Ramos (cell line): ENCODE data around the gene OR9Q1.

Experiments
- in situ Hi-C: fragments of 300-500 bp; cut with MboI; formaldehyde crosslinking; loops from one replicate; pipeline ENCODE4 v1.14.3; 2022; ENCODE audit warnings: low sequenced_read_pairs; ENCODE audit not compliant: unreplicated experiment

Gene OR9Q1

DNA sequence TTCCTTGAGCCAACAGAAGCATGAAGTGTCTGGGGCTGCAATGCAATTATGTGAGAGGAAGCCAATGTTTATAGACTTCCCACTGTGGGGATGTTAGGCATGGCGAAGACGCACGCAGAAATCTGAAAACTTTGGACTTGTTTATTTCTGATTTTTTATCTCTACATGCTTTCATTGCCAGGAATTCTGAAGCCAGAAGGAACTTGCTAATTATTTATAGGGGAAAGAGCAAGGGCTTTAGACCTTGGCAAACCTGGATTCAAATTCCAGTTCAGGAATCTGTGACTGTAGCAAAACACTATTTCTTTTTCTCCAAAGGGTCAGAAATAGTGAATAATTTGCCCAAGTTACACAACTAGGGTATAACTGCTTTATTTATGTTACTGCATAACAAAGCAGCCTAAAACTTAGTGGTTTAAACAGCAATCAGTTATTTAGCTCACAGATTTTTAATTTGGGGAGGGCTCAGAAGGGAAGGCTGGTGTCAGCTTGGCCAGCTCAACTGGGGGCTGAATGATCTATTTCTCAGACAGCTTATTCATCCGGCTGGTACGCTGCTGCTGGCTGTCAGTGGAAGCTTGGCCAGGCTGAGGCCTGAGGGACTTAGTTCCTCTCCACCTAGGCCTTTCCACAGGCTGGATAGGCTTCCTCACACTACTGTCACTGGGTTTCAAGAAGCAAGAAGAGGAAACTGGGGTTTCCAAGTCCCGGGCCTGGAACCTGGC is 5.2 kb downstream of the OR9Q1 start:
- in situ Hi-C loops: no loop called here

DNA sequence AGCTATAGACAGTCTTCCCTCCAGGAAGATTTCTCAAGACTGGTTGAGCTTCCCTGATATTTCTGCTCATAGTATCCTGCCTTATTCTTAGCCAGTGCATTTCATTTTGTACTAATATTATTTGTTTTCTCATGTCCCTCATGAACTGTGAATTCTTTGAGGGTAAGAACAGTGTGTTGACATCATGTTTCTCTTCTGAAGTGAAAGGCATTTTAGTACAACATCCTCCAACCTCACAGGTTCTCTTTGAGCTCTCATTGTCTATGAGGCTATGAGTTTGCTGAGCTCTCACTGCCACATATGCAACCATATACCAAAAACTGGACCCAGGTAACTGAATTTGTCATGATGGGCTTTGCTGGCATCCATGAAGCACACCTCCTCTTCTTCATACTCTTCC is 7.0 kb downstream of the OR9Q1 start, which contains the start of gene OR6Q1:
OR6Q1 (plus strand) TSS at position 301 of the 400 bp plus-strand sequence; CDS start at position 301, 0 bp downstream.
- in situ Hi-C loops: no loop called here

DNA sequence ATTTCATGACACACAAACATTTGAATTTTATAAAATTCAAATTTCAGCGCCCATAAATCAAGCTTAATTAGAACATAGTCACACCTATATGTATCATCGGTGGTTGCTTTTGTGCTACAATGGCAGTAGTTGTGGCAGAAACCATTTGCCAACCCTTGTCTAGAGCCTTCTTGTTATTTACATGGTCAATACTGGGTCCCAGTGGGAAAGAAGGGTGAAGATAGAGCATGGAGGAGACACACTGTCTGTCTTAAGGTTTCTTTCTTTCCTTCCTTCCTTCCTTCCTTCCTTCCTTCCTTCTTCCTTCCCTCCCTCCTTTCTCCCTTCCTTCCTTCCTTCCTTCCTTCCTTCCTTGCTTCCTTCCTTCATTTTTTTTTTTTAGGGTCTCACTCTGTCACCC is 10.8 kb downstream of the OR9Q1 start:
- in situ Hi-C loops: no loop called here

DNA sequence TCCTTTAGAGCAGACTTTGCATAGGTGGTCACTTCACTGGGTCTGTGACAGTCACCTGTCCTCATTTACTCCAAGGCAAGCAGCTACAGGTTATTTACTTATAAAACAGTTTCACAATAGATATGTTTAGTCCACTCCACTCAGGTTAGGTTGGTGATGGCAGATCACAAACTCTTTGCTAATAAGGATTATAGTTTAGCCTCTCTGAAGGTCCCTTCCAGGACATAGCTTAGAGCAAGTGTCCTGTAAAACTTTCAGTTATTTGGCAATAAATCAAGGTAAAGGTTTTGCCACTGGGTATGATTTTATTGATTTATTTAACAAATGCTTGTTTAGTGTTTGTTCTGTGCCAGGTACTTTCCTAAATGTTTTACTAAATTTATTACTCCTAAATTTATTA is 15.9 kb downstream of the OR9Q1 start:
- in situ Hi-C loops: no loop called here

DNA sequence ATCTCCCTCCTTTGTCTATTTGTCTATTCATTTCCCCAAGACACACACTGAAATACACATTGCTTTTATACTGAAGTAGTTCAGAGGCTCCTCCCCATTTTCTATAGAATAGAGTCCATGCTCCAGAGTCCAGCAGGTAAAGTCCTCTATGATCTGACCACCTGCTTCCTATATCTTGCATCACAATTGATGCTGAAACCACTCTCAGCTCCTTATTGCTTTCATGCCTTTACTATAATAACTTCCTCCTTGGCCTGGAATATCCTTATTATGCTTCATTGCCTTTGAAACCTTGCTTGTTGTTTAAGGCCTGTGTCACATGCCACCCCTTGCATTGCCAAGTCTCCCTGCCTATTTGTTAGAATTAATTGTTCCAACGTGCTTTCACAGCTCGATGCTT is 19.7 kb downstream of the OR9Q1 start:
- in situ Hi-C loops: no loop called here

DNA sequence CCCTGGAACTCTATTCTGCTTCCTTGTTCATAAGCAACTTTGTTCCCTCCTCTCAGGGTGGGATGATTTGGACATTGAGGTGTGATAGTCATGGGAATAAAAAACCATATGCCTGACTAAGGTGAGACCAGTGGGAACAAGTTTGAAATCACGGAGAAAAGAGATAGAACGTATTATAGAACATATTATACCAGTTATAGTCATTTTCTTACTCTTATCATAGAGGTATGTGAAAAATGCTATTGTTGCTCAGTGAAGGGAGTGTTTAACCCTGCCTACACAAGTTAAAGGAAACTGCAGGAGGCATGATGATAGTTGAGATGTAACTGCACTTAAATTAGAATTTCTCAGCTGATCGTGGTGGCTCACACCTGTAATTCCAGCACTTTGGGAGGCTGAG is 22.6 kb downstream of the OR9Q1 start:
- in situ Hi-C loops: no loop called here

DNA sequence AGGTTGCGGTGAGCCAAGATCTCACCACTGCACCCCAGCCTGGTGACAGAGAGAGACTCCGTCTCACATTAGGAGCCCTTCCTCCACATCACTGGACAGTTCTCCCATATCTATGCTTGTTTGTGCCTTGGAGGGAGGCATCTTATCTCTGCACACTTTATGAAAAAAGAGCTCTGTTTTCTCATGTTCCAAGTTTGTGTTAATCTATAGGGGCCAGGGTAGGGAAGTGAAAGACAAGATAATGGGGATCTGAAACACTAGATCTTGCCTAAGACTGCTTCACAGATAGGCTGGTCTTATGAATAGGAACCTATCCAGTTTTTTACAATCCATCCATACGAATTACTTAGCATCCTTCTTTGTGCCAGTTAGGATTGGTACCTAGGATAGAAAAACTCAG is 24.1 kb downstream of the OR9Q1 start:
- in situ Hi-C loops: no loop called here

DNA sequence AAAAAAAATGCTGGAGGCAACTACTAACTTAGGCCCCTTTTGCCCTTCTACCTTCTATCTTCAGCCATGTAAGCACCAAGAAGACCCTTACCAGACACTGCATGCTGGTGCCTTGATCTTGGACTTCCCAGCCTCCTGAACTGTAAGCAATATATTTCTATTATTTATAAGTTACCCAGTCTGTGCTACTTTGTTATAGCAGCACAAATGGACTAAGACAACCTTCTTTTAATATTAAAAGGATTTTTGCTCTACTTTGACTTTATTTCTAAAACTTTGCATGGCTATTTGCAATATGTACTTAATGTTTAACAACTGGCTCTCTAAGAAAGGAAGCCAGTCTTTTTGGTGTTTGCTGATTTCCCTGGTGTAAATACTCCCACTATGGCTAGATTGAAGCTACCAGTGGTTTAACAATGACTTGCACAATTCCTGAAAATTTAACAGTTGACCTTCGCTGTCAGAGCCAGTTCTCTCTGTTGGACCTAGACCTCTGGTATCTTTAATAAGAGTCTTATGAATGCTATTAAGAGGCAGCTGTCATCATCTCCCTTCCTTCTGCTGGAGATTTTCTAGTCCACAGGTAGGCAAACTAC is 32.2 kb downstream of the OR9Q1 start:
- in situ Hi-C loops: no loop called here

DNA sequence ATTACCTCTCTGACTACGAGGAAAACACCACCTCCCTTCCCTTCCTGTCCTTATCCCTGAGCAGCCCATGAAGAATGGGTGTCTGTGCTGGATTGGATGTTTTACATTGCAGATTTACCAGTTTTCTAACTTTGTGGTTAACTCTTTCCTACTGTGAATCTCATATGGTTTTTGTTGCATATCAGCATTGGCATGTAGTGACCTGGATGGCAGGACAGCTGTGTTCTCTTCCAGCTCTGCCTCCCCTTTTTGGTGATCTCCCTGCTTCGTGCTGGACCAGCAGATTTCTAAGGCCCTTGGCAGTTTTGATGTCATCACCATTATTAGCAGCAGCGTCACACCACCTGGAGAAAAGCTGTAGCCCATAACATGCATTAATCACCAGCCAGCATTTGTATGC is 33.8 kb downstream of the OR9Q1 start:
- in situ Hi-C loops: no loop called here

DNA sequence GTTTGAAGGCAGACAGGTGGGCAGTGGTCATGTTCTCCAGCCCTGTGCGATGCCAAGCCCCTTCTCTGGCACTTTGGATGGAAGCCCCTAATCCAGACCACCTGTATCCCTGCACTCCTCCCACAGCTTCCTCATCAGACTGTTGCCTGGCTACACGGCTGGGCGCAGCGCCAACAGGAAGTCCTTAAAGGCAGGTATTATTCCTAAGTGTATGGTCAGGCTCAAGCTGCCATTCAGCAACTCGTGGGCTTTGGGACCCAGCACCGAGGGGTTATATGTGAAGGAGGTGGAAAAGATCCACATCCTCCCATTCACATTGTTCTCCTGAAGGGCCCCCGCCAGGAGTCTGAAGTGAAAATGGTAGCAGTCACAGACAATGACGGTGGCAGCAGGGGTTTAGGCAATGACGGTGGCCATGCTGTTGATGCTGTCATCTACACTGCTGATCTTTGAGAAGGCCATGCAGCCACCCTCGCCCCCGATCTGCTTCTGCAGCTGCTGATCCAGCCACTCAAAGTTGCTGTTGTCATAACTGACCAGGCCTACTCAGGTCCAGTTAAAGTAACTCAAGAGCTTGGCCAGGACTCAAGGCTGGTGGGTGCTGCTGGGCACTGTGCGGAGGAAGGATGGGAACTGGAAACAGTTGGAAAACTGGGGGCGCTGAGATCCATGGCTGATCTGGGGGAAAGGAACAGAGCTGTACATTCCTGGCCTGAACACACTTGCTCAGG is 34.8 kb downstream of the OR9Q1 start:
- in situ Hi-C loops: no loop called here

DNA sequence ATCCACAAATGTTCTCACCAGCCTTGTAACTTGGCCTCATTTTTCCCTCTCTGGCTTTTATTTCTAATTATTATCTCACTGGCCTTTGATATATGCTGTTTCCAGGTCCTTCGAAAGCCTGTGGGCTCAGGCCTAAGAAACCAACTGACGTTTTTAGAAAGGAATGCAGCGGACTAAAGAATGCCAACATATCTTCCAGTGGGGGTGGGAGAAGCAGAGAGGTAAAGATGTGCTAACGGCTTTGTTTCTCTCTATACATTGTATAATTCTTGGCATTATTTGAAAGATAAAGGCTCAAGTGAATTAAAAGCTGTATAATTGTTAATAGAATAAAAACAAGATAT is 35.3 kb downstream of the OR9Q1 start:
- in situ Hi-C loops: no loop called here

DNA sequence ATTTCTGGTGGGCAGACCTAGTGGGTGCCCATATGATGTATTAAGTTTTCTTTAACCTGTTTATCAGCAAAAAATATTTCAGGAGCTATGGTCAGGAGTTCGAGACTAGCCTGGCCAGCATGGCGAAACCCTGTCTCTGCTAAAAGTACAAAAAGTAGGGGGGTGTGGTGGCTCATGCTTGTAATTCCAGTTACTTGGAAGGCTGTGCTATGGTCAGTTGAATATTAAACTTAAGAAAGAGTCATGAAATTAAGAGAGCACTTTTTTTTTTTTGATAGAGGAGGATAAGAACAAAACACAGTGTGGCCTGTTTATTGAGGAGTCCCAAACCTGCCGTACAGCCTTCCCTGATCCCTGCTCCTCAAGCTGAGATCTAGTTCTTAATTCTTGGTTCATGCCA is 36.9 kb downstream of the OR9Q1 start:
- in situ Hi-C loops: no loop called here

DNA sequence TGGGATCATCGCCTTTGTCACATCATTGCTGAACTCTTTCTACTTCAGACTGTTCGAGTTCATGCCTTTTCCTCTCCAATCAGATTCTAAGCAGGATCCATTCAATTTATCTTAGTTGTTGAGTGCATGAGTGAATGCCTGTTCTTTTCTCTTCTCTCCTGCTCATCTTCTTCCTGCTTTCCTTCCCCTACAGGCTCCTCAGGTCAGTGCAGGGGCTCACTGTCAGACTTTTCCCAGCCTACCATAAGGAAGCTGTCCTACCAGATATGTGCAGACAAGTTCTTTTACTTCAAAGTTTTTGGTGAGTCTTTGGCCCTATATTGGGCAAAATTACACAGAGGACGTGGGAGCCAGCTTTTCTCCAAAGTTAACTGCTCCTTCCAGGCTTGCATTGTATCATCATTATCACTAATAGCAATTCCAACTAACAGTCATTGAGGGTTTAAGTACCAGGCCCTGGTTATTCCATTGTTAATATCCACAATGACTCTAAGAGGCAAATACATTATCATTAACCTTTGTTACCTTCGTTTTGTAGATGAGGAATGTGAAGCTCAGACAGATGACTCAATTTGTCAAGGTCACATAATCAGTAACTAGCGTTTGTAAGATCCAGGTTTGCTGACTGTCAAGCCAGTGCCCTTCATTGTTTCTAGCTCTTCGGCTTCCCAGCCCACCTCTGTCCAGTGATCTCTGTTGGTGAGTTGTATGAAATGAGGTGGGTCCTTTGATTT is 37.4 kb downstream of the OR9Q1 start:
- in situ Hi-C loops: no loop called here

DNA sequence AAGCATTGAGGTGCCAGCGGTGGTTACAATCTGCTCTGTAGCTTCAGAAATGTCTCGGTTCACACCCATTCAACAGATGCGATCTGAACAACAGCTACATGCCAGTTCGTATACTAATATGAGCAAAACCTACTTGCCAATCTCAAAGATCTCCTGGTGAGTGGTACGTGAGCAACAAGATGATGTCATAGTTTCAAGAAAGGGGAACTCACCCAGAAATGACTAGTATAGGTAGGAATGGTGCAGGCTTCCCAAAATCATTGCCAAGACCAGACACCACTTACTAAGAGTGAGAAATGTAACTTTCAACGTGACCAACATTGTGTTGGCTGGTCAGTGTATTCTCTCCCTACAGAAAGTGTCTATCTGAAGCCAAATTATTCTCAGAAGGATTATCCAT is 38.1 kb downstream of the OR9Q1 start:
- in situ Hi-C loops: no loop called here

DNA sequence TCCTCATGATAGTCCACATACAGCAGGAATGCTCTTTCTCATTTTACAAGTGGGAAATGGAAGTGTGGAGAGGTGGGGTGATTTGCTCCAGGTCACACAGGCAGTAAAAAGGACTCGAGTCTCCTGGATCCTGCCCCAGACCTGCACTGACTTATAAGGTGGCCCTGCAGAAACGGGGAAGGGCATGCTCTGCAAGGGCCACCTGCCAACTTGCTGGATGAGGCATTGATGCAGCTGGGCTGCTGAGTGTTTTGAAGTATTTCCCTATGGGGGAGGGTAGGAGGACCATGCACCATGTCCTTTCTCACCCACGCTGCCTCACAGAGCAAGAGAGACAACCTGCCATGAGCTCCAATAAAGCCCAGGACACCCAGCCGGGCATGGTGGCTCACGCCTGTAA is 44.0 kb downstream of the OR9Q1 start:
- in situ Hi-C loops: no loop called here

DNA sequence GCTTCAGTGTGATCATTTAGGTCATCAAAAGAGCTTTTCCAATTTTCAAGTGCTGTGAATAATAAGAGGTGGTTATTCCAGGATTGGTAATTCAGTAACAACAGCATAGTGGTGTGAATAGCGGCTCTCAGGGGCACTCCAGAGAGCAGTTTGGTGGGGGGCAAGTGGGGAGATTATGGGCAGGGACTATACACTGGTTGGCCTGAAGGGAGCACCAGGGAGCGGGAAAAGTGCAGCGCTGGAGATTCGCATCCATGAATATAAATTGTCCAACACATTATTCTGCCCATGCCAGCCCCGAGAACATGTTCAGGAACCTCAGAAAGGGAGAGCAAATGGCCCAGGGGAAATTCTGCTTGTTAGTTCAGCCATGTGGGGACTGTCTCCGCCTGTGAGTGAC is 45.0 kb downstream of the OR9Q1 start:
- in situ Hi-C loops: no loop called here

DNA sequence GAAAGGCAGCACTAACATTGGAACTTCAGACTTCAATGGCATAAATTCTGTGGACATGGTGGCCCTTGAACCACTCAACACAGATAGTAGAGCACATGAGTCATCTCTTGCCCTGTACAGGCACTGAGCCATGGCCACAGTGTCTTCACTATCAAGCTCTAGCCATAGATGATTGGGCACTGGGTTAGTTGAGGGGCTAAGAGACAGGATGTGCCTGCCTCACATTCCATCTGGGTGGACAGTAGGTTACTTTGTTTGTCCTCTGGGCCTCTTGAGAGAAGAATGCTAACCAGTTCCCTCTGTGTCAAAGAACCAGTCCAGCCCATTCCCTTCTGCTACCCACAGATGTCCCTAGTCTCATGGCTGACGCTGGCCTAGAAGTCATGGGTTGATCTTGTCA is 46.9 kb downstream of the OR9Q1 start:
- in situ Hi-C loops: no loop called here

DNA sequence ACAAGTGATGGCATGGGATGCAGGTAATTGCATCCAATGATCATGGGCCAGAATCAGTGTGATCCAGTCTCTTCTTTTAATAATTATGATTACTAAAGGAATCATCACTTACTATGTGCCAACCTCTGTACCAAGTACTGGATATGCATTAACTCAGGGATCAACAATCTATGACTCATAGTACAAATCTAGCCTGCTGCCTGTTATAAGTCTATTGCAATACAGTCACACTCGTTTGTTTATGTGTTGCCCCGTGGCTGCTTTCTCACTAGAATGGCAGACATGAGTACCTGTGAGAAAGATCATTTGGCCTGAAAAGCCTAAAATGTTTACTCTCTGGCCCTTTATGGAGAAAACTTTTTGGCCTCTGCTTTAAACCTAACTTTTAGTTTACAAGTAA is 52.1 kb downstream of the OR9Q1 start:
- in situ Hi-C loops: no loop called here

DNA sequence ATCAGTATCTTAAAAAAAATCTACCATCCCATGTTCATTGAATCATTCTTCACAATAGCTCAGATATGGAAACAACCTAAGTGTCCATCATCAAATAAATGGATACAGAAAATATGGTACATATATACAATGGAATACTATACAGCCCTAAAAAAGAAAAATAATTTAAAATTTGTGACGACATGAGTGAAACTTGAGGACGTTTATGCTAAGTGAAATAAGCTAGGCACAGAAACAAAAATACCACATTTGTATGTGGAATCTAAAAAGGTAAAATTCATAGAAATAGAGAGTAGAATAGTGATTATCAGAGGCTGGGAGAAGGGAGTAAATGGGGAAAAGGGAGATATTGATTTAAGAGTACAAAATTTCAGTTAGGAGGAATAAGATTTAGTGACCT is 62.8 kb downstream of the OR9Q1 start:
- in situ Hi-C loops: no loop called here

DNA sequence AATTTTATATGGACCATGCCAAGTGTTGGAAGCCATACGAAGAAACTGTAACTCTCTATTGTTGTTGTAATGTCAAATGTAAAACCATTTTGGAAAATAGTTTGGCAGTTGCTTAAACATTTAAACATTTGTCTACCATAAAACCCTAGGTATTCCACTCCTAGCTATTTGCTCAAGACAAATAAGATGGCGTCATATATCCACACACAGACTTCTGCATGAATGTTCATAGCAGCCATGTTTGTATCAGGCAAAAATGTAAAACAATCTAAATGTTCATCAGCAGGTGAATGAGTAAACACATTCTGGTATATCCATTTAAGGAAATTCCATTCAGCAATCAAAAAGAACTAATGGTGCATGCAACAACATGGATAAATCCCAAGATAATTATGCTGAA is 73.8 kb downstream of the OR9Q1 start:
- in situ Hi-C loops: no loop called here

DNA sequence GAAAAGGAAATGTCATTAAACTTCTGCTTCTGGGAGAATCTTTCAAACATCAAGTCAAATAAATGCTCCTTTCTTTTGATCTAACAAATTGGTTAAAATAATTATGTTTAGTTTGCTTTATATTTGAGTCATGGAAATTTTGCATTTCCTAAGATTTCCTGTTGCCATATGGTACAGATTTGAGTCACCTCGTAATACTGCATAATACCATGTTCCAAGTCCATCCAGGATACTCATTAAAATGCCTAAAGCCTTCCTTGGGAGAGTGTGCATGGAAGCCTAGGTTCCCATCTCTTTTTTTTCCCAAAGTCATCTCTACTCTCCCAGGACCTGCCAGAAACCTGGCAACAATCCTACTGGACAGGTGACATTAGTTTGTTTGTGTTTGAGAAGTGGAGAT is 97.4 kb downstream of the OR9Q1 start:
- in situ Hi-C loops: no loop called here
